GM23338 (cell line): ENCODE measurements around the gene PRSS21. TPM values are rescaled to one million over a fixed set of nuclear protein-coding genes. Genes with fewer than 3 reads are reported as not detected.

Experiments
- ATAC-seq: fragments of 200-7000 bp; cut with Tn5 transposase; 3 replicates; pipeline ENCODE4 v1.9.1; 2020
- DNase-seq: peaks from one replicate; pipeline ENCODE4 v3.0.0-alpha.2; 2015; ENCODE audit warnings: low spot score
- H2AFZ ChIP-seq: fragments of 200-600 bp; sonication (generic); 2 replicates; pipeline ENCODE4 v1.8.0; 2016; ENCODE audit warnings: antibody characterized with exemption, mild to moderate bottlenecking, moderate library complexity
- H3F3A ChIP-seq: fragments of 200-600 bp; sonication (generic); replicated peaks from 2 replicates; pipeline ENCODE4 v1.8.0; 2017; ENCODE audit warnings: antibody characterized with exemption, mixed run types, low read depth
- H3K27ac ChIP-seq: fragments of 200-600 bp; sonication (generic); 2 replicates; pipeline ENCODE4 v1.6.1; 2016; ENCODE audit warnings: low read depth
- H3K27me3 ChIP-seq: fragments of 200-600 bp; sonication (generic); 2 replicates; pipeline ENCODE4 v1.8.0; 2016; ENCODE audit warnings: mild to moderate bottlenecking, mixed run types, moderate library complexity; ENCODE audit not compliant: insufficient read depth
- H3K36me3 ChIP-seq: fragments of 200-600 bp; sonication (generic); 2 replicates; pipeline ENCODE4 v1.8.0; 2016; ENCODE audit warnings: mild to moderate bottlenecking; ENCODE audit not compliant: insufficient read depth
- H3K4me1 ChIP-seq: fragments of 200-600 bp; sonication (generic); 2 replicates; pipeline ENCODE4 v1.8.0; 2016; ENCODE audit warnings: mild to moderate bottlenecking, moderate library complexity; ENCODE audit not compliant: insufficient read depth
- H3K4me2 ChIP-seq: fragments of 200-600 bp; sonication (generic); 2 replicates; pipeline ENCODE4 v1.7.1; 2017; ENCODE audit warnings: mixed run types
- H3K4me3 ChIP-seq: fragments of 200-600 bp; sonication (generic); 2 replicates; pipeline ENCODE4 v1.6.1; 2016; ENCODE audit warnings: mixed run types
- H3K79me2 ChIP-seq: fragments of 200-600 bp; sonication (generic); replicated peaks from 2 replicates; pipeline ENCODE4 v1.8.0; 2017; ENCODE audit warnings: mild to moderate bottlenecking; ENCODE audit not compliant: insufficient read depth
- H3K9me2 ChIP-seq: fragments of 200-600 bp; sonication (generic); 2 replicates; pipeline ENCODE4 v1.8.0; 2017; ENCODE audit not compliant: insufficient read depth
- H4K20me1 ChIP-seq: fragments of 200-600 bp; sonication (generic); replicated peaks from 2 replicates; pipeline ENCODE4 v1.8.0; 2017; ENCODE audit warnings: mild to moderate bottlenecking; ENCODE audit not compliant: insufficient read depth
- H3K27ac Mint-ChIP-seq: 2 replicates; pipeline ENCODE4 v1.8.0; 2020; ENCODE audit warnings: inconsistent platforms, mild to moderate bottlenecking, moderate library complexity, mixed read lengths
- H3K27me3 Mint-ChIP-seq: 3 replicates; pipeline ENCODE4 v1.8.0; 2022; ENCODE audit warnings: low read depth, mild to moderate bottlenecking, moderate library complexity, mixed read lengths, inconsistent platforms; ENCODE audit not compliant: insufficient read depth, poor library complexity
- H3K36me3 Mint-ChIP-seq: 3 replicates; pipeline ENCODE4 v1.8.0; 2021; ENCODE audit warnings: low read depth, mild to moderate bottlenecking, inconsistent platforms, moderate library complexity, mixed read lengths
- H3K4me1 Mint-ChIP-seq: 3 replicates; pipeline ENCODE4 v1.8.0; 2020; ENCODE audit warnings: mild to moderate bottlenecking, inconsistent platforms, mixed read lengths
- H3K4me3 Mint-ChIP-seq: 3 replicates; pipeline ENCODE4 v1.8.0; 2021; ENCODE audit warnings: moderate library complexity, mild to moderate bottlenecking, inconsistent platforms, mixed read lengths
- H3K9me3 Mint-ChIP-seq: 3 replicates; pipeline ENCODE4 v1.8.0; 2020; ENCODE audit warnings: moderate library complexity, mild to moderate bottlenecking, inconsistent platforms, mixed read lengths
- EZH2 ChIP-seq: fragments of 200-600 bp; sonication (generic); IDR thresholded peaks from one replicate; pipeline ENCODE4 v1.8.0; 2017; ENCODE audit warnings: antibody characterized with exemption, mild to moderate bottlenecking, low read depth; ENCODE audit not compliant: unreplicated experiment
- EZH2phosphoT487 ChIP-seq: fragments of 200-600 bp; sonication (generic); IDR thresholded peaks from one replicate; pipeline ENCODE4 v1.8.1; 2018; ENCODE audit warnings: antibody characterized with exemption; ENCODE audit not compliant: unreplicated experiment
- NANOG ChIP-seq: IDR thresholded peaks from 2 replicates; pipeline ENCODE4 v1.6.1; 2016; ENCODE audit warnings: antibody characterized with exemption, borderline replicate concordance
- POLR2AphosphoS5 ChIP-seq: IDR thresholded peaks from 2 replicates; pipeline ENCODE4 v1.6.1; 2016; ENCODE audit warnings: antibody characterized with exemption, low read depth
- ZNF114 ChIP-seq: fragments of 250-450 bp; sonication (Bioruptor Pico); IDR thresholded peaks from 2 replicates; pipeline ENCODE4 v1.5.0; 2020; ENCODE audit warnings: mild to moderate bottlenecking, moderate library complexity
- polyA plus RNA-seq: library from polyadenylated mRNA; unstranded; fragments of >200 nt; fragmentation: Nextera tagmentation; extraction: Ambion mirVana; gene quantifications from 2 replicates; pipeline ENCODE4 v1.2.1, GENCODE V29; 2016
- total RNA-seq: library from RNA; depleted of rRNA; stranded (reverse); fragments of >200 nt; shearing (Covaris generic); gene quantifications from 2 replicates; pipeline ENCODE4 v1.2.3, GENCODE V29; 2014
- TF ChIP-seq, protein P1 (sequence below): fragments of 250-450 bp; sonication (Bioruptor Pico); IDR thresholded peaks from 2 replicates; pipeline ENCODE4 v1.5.0; 2020; ENCODE audit warnings: mild to moderate bottlenecking, moderate library complexity
- TF ChIP-seq, protein P2 (sequence below): IDR thresholded peaks from 2 replicates; pipeline ENCODE4 v1.6.1; 2016; ENCODE audit warnings: antibody characterized with exemption
- TF ChIP-seq, protein P3 (sequence below), 2 experiments: fragments of 200-600 bp in 1 of 2; sonication (generic) in 1 of 2; conservative IDR thresholded peaks; 2 replicates each; pipeline versions ENCODE4 v1.5.1 to v1.6.1; 2016 to 2017; ENCODE audit warnings: antibody characterized with exemption in 2 of 2, low read depth in 2 of 2, mild to moderate bottlenecking in 2 of 2, moderate library complexity in 1 of 2

The PRSS21 gene
- total and polyA plus RNA-seq, 2 experiments from 2014 or later: 2.4 to 3.1 TPM

DNA sequence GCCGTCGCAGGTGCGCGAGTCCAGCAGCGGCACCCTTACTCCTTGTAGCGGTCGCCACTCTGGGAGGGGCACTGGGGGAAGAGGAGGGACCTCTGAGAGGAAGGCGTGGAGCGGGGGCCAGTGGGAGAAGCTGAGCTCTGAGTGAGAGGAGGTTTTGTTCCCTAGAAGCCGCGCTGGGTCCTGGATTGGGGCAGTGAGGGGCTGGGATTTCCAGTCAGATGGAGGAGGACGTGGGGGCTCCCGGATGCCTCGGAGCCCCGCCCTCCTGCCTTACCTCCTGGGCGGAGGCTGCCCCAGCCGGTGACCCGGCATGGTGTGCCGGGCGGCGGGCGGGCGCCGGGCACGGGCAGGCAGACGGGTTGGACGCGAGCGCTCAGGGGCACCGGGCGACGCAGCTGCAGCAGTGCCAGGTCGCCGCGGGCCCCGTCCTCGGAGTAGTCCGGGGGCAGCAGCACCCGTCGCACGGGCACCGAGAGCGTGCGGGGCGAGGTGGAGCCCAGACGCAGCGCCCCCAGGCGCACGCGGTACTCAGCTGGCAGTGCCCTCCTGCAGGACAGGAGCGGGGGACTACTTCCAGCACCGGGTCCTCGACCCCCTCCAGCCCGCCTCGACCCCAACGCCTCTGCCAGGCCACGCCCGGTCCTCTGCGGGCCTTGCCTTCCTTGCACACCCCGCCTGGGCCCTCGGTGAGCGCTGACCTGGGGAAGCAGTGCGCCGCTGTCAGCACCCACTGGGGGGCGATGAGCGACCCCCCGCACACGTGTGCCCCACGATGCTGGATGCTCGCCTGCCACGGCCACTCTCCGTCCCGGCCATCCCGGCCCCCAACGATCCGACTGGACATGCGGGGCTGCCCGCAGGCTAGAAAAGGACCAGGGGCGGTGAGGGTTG, 31.7 kb upstream of the PRSS21 start:
- no peaks in the 10 kb centered on the region for H3K36me3 Mint-ChIP-seq
- Histone ChIP-seq H3K4me1 (no peaks in the 10 kb centered on the region), H3K9me2 (no peaks in the 10 kb centered on the region), H3K79me2 (no peaks in the 10 kb centered on the region), H2AFZ (peak overlapping the region; percentile 97), H3K27ac (no peak overlapping the region), H3K4me3 (peak overlapping the region; percentile 61), H3K27me3 (peaks cover 29% of the 10 kb centered on the region), H4K20me1 (no peaks in the 10 kb centered on the region), H3F3A (0 out of 2 replicates have a peak, but pooled peaks cover 3% of the 10 kb centered on the region), H3K4me2 (peak overlapping the region; percentile 80), H3K36me3 (no peaks in the 10 kb centered on the region)
- peak overlapping the region; percentile 71 for H3K4me3 Mint-ChIP-seq
- peaks cover 4% of the 10 kb centered on the region for H3K4me1 Mint-ChIP-seq
- ATAC-seq (peak; percentile 50), DNase-seq (peak; percentile 56)
- no peak overlapping the region for H3K27ac Mint-ChIP-seq
- no peaks in the 10 kb centered on the region; the same call in 2 of the 3 replicates for H3K9me3 Mint-ChIP-seq
- H3K27me3 Mint-ChIP-seq: peaks cover 37% of the 10 kb centered on the region
- TF ChIP-seq, protein P1, sequence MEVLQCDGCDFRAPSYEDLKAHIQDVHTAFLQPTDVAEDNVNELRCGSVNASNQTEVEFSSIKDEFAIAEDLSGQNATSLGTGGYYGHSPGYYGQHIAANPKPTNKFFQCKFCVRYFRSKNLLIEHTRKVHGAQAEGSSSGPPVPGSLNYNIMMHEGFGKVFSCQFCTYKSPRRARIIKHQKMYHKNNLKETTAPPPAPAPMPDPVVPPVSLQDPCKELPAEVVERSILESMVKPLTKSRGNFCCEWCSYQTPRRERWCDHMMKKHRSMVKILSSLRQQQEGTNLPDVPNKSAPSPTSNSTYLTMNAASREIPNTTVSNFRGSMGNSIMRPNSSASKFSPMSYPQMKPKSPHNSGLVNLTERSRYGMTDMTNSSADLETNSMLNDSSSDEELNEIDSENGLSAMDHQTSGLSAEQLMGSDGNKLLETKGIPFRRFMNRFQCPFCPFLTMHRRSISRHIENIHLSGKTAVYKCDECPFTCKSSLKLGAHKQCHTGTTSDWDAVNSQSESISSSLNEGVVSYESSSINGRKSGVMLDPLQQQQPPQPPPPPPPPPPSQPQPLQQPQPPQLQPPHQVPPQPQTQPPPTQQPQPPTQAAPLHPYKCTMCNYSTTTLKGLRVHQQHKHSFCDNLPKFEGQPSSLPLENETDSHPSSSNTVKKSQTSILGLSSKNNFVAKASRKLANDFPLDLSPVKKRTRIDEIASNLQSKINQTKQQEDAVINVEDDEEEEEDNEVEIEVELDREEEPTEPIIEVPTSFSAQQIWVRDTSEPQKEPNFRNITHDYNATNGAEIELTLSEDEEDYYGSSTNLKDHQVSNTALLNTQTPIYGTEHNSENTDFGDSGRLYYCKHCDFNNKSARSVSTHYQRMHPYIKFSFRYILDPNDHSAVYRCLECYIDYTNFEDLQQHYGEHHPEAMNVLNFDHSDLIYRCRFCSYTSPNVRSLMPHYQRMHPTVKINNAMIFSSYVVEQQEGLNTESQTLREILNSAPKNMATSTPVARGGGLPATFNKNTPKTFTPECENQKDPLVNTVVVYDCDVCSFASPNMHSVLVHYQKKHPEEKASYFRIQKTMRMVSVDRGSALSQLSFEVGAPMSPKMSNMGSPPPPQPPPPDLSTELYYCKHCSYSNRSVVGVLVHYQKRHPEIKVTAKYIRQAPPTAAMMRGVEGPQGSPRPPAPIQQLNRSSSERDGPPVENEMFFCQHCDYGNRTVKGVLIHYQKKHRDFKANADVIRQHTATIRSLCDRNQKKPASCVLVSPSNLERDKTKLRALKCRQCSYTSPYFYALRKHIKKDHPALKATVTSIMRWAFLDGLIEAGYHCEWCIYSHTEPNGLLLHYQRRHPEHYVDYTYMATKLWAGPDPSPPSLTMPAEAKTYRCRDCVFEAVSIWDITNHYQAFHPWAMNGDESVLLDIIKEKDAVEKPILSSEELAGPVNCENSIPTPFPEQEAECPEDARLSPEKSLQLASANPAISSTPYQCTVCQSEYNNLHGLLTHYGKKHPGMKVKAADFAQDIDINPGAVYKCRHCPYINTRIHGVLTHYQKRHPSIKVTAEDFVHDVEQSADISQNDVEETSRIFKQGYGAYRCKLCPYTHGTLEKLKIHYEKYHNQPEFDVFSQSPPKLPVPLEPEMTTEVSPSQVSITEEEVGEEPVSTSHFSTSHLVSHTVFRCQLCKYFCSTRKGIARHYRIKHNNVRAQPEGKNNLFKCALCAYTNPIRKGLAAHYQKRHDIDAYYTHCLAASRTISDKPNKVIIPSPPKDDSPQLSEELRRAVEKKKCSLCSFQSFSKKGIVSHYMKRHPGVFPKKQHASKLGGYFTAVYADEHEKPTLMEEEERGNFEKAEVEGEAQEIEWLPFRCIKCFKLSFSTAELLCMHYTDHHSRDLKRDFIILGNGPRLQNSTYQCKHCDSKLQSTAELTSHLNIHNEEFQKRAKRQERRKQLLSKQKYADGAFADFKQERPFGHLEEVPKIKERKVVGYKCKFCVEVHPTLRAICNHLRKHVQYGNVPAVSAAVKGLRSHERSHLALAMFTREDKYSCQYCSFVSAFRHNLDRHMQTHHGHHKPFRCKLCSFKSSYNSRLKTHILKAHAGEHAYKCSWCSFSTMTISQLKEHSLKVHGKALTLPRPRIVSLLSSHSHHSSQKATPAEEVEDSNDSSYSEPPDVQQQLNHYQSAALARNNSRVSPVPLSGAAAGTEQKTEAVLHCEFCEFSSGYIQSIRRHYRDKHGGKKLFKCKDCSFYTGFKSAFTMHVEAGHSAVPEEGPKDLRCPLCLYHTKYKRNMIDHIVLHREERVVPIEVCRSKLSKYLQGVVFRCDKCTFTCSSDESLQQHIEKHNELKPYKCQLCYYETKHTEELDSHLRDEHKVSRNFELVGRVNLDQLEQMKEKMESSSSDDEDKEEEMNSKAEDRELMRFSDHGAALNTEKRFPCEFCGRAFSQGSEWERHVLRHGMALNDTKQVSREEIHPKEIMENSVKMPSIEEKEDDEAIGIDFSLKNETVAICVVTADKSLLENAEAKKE (CRISPR knock-in tag): no peak
- no peak for TF ChIP-seq NANOG
- TF ChIP-seq ZNF114 (CRISPR knock-in tag): no peak
- TF ChIP-seq, protein P2, sequence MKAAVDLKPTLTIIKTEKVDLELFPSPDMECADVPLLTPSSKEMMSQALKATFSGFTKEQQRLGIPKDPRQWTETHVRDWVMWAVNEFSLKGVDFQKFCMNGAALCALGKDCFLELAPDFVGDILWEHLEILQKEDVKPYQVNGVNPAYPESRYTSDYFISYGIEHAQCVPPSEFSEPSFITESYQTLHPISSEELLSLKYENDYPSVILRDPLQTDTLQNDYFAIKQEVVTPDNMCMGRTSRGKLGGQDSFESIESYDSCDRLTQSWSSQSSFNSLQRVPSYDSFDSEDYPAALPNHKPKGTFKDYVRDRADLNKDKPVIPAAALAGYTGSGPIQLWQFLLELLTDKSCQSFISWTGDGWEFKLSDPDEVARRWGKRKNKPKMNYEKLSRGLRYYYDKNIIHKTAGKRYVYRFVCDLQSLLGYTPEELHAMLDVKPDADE: no peak
- TF ChIP-seq EZH2: no peak
- TF ChIP-seq EZH2phosphoT487: no peak
- no peak for TF ChIP-seq POLR2AphosphoS5
- TF ChIP-seq, protein P3, sequence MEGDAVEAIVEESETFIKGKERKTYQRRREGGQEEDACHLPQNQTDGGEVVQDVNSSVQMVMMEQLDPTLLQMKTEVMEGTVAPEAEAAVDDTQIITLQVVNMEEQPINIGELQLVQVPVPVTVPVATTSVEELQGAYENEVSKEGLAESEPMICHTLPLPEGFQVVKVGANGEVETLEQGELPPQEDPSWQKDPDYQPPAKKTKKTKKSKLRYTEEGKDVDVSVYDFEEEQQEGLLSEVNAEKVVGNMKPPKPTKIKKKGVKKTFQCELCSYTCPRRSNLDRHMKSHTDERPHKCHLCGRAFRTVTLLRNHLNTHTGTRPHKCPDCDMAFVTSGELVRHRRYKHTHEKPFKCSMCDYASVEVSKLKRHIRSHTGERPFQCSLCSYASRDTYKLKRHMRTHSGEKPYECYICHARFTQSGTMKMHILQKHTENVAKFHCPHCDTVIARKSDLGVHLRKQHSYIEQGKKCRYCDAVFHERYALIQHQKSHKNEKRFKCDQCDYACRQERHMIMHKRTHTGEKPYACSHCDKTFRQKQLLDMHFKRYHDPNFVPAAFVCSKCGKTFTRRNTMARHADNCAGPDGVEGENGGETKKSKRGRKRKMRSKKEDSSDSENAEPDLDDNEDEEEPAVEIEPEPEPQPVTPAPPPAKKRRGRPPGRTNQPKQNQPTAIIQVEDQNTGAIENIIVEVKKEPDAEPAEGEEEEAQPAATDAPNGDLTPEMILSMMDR (conservative IDR thresholded peaks at IDR 0.05; ENCODE audit: low read depth in 2 of 2): peak; percentile 36 to 38; a peak in 3 of 4 replicates
